ENCODE measurements around the gene BOK. TPM values are rescaled to one million over a fixed set of nuclear protein-coding genes. Genes with fewer than 3 reads are reported as not detected.

BOK gene
- total RNA-seq, 1 experiment from 2014 or later, result 33.9 TPM

DNA sequence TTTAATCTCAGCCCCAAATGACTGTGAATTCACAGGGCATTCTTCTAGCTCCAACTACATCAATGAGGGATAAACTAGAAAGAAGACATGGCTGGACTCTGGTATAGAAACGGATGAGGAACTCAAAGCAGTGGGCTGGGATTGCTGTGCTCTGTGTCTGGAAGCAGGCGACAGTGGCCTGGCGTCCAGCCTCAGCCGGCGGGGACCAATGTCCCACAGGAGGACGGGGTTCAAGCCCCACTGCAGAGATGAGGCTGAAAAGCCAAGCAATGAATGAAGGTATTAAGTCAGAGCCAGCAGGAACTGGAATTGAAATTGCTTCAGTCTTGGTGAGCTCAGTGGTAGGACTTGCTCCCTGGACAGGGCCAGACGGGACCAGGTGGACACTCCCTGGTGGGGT lies 24.3 kb upstream of the BOK start:
- Histone ChIP-seq H3K9me3 (ENCODE audit: control insufficient read depth, low read depth, low read length) (no peaks in the 10 kb centered on the region), H2BK5ac (ENCODE audit: insufficient read length, low read length) (no peak overlapping the region), H3K4me2 (ENCODE audit: insufficient read depth, insufficient read length, low read length) (no peak overlapping the region), H3K9ac (ENCODE audit: extremely low read depth, insufficient read length, low read length) (no peak overlapping the region), H4K8ac (replicated peaks; ENCODE audit: insufficient read length, low read depth, low read length) (no peak overlapping the region), H4K20me1 (ENCODE audit: control insufficient read depth, insufficient read depth, insufficient read length) (no peaks in the 10 kb centered on the region), H3K23me2 (ENCODE audit: insufficient read length, low read depth, low read length, poor library complexity, severe bottlenecking) (no peaks in the 10 kb centered on the region), H4K91ac (ENCODE audit: insufficient read length, low read depth, low read length) (no peak overlapping the region), H2AFZ (ENCODE audit: low read length) (no peak overlapping the region), H3K4me1 (ENCODE audit: insufficient read depth, low read length) (no peaks in the 10 kb centered on the region), H3K79me2 (ENCODE audit: insufficient read depth, low read length) (no peaks in the 10 kb centered on the region), H2AK5ac (ENCODE audit: insufficient read length, low read length) (no peak overlapping the region), H3T11ph (ENCODE audit: low read length) (no peak overlapping the region), H3K79me1 (ENCODE audit: insufficient read depth, low read depth, low read length, poor library complexity, severe bottlenecking) (no peaks in the 10 kb centered on the region), H3K4ac (ENCODE audit: low read depth, low read length) (no peak overlapping the region), H2BK20ac (ENCODE audit: low read depth, low read length, poor library complexity, severe bottlenecking) (no peak overlapping the region), H3K23ac (ENCODE audit: insufficient read length, low read depth, low read length) (no peak overlapping the region), H2BK12ac (ENCODE audit: insufficient read length, low read depth, low read length) (no peak overlapping the region), H2BK120ac (ENCODE audit: low read depth, low read length, poor library complexity, severe bottlenecking) (no peak overlapping the region), H2BK15ac (ENCODE audit: low read depth, low read length) (no peak overlapping the region), H3K27me3 (ENCODE audit: insufficient read depth, low read length) (no peaks in the 10 kb centered on the region), H3K56ac (ENCODE audit: insufficient read length, low read depth, low read length) (no peak overlapping the region), H3K14ac (ENCODE audit: insufficient read depth, low read length) (no peak overlapping the region), H4K5ac (ENCODE audit: insufficient read length, low read depth, low read length) (no peak overlapping the region), H3K18ac (ENCODE audit: insufficient read length, low read depth, low read length) (no peak overlapping the region), H3K27ac (ENCODE audit: insufficient read length, low read depth, low read length) (no peak overlapping the region)
- Mint-ChIP-seq H3K9me3 (no peaks in the 10 kb centered on the region), H3K36me3 (ENCODE audit: insufficient read depth in 1 of 3, low read depth in 3 of 3) (no peaks in the 10 kb centered on the region), H3K27ac (no peak overlapping the region), H3K4me1 (peaks cover 0 to 9% of the 10 kb centered on the region in 2 experiments; a peak in 1 of 4 replicates), H3K4me3 (no peak overlapping the region), H3K27me3 (ENCODE audit: low read depth) (peaks cover 13% of the 10 kb centered on the region)
- TF ChIP-seq CTCF (conservative IDR thresholded peaks at IDR 0.05), result no peak
- DNase-seq, result no peak
- no CpG with 5 or more reads among the region's 7 CpGs for WGBS (ENCODE audit: extremely low coverage, insufficient read length, low lambda C conversion rate)
